IMR-90 (cell line): ENCODE results near the gene PIP5K1A. TPM values are rescaled to one million over a fixed set of nuclear protein-coding genes. Genes with fewer than 3 reads are reported as not detected.

ENCODE experiments used
- ATAC-seq: fragments of 200-7000 bp; cut with Tn5 transposase; 2 replicates; pipeline ENCODE4 v1.9.1; 2020; ENCODE audit warnings: low read depth, mild to moderate bottlenecking, moderate library complexity
- BruUV-seq: library from RNA; stranded (reverse); fragments of 400-500 nt; replicated peaks from 2 replicates; lab custom pipeline; 2021; lab: Mats Ljungman, UMichigan
- CTCF ChIA-PET: fragments of 300-600 bp; formaldehyde crosslinking; extraction: SDS; loops from one replicate; lab custom pipeline; 2021; ENCODE audit warnings: antibody characterized with exemption; lab: Yijun Ruan, JAX
- POLR2A ChIA-PET: fragments of 300-600 bp; sonication (Branson Sonifier 250); formaldehyde crosslinking; loops from one replicate; lab custom pipeline; 2022; ENCODE audit warnings: antibody characterized with exemption; ENCODE audit not compliant: unreplicated experiment; lab: Charles Lee
- DNase-seq: peaks from one replicate; pipeline ENCODE4 v3.0.0; 2013
- H2AFZ ChIP-seq: replicated peaks from 2 replicates; pipeline ENCODE3; 2013; ENCODE audit warnings: low read length, mild to moderate bottlenecking; ENCODE audit not compliant: poor library complexity
- H2AK5ac ChIP-seq: 2 replicates; pipeline ENCODE4 v1.6.1; 2013; ENCODE audit warnings: low read depth, low read length, inconsistent platforms
- H2AK9ac ChIP-seq: replicated peaks from 2 replicates; pipeline ENCODE3; 2013; ENCODE audit warnings: mild to moderate bottlenecking, low read depth, low read length, moderate library complexity; ENCODE audit not compliant: poor library complexity
- H2BK120ac ChIP-seq: 2 replicates; pipeline ENCODE4 v1.6.1; 2013; ENCODE audit warnings: low read depth, low read length, inconsistent platforms
- H2BK15ac ChIP-seq: 3 replicates; pipeline ENCODE4 v1.6.1; 2013; ENCODE audit warnings: low read depth, low read length, inconsistent platforms
- H2BK20ac ChIP-seq: 2 replicates; pipeline ENCODE4 v1.6.1; 2013; ENCODE audit warnings: low read depth, mild to moderate bottlenecking, inconsistent platforms, low read length, moderate library complexity
- H2BK5ac ChIP-seq: 2 replicates; pipeline ENCODE4 v1.6.1; 2013; ENCODE audit warnings: mild to moderate bottlenecking, low read depth, low read length, inconsistent platforms; ENCODE audit not compliant: poor library complexity, severe bottlenecking
- H3K14ac ChIP-seq: replicated peaks from 2 replicates; pipeline ENCODE4 v1.6.1; 2013; ENCODE audit warnings: low read depth, low read length, inconsistent platforms
- H3K18ac ChIP-seq: 2 replicates; pipeline ENCODE4 v1.6.1; 2013; ENCODE audit warnings: low read depth, low read length, control low read depth
- H3K23ac ChIP-seq: 2 replicates; pipeline ENCODE4 v1.6.1; 2013; ENCODE audit warnings: low read depth, low read length, inconsistent platforms
- H3K27ac ChIP-seq: 2 replicates; pipeline ENCODE4 v1.5.1; 2013; ENCODE audit warnings: mild to moderate bottlenecking, control low read depth, low read length; ENCODE audit not compliant: insufficient read depth
- H3K27me3 ChIP-seq: 2 replicates; pipeline ENCODE4 v1.6.1; 2013; ENCODE audit warnings: low read length; ENCODE audit not compliant: control insufficient read depth, insufficient read depth
- H3K36me3 ChIP-seq: 2 replicates; pipeline ENCODE4 v1.6.1; 2013; ENCODE audit warnings: low read length, mixed read lengths; ENCODE audit not compliant: control insufficient read depth, insufficient read depth
- H3K4ac ChIP-seq: 2 replicates; pipeline ENCODE4 v1.6.1; 2013; ENCODE audit warnings: low read depth, low read length, inconsistent platforms
- H3K4me1 ChIP-seq: 2 replicates; pipeline ENCODE4 v1.6.1; 2013; ENCODE audit warnings: low read length, mixed read lengths; ENCODE audit not compliant: control insufficient read depth, insufficient read depth
- H3K4me2 ChIP-seq: 2 replicates; pipeline ENCODE4 v1.6.1; 2013; ENCODE audit warnings: low read depth, mild to moderate bottlenecking, control low read depth, low read length, moderate library complexity
- H3K4me3 ChIP-seq: 2 replicates; pipeline ENCODE4 v1.5.1; 2013; ENCODE audit warnings: low read depth, mild to moderate bottlenecking, control low read depth, low read length, moderate library complexity; ENCODE audit not compliant: insufficient read depth
- H3K56ac ChIP-seq: 2 replicates; pipeline ENCODE4 v1.6.1; 2013; ENCODE audit warnings: low read length, inconsistent platforms; ENCODE audit not compliant: insufficient read depth; ENCODE audit errors: extremely low read depth
- H3K79me1 ChIP-seq, 2 experiments: 2 replicates each; pipeline ENCODE4 v1.6.1; 2013; ENCODE audit warnings: low read length in 2 of 2, inconsistent platforms in 1 of 2, low read depth in 1 of 2
- H3K9ac ChIP-seq: 2 replicates; pipeline ENCODE4 v1.6.1; 2013; ENCODE audit warnings: low read depth, low read length, control low read depth
- H3K9me1 ChIP-seq: 2 replicates; pipeline ENCODE4 v1.6.1; 2013; ENCODE audit warnings: low read length, inconsistent platforms; ENCODE audit not compliant: insufficient read depth
- H3K9me3 ChIP-seq: 2 replicates; pipeline ENCODE4 v1.6.1; 2013; ENCODE audit warnings: low read length; ENCODE audit not compliant: control insufficient read depth, insufficient read depth
- H4K20me1 ChIP-seq: 2 replicates; pipeline ENCODE4 v1.6.1; 2013; ENCODE audit warnings: low read length, inconsistent platforms; ENCODE audit not compliant: insufficient read depth
- H4K5ac ChIP-seq: 2 replicates; pipeline ENCODE4 v1.6.1; 2013; ENCODE audit warnings: mild to moderate bottlenecking, low read depth, low read length, control low read depth
- H4K8ac ChIP-seq, 2 experiments: 2 replicates each; pipeline ENCODE4 v1.6.1; 2013; ENCODE audit warnings: low read depth in 2 of 2, low read length in 2 of 2, control low read depth in 1 of 2, inconsistent platforms in 1 of 2
- H4K91ac ChIP-seq: 2 replicates; pipeline ENCODE4 v1.6.1; 2013; ENCODE audit warnings: low read depth, low read length, inconsistent platforms; ENCODE audit not compliant: insufficient read depth
- BHLHE40 ChIP-seq: fragments of 150-350 bp; IDR thresholded peaks from 2 replicates; pipeline ENCODE4 v1.6.1; 2016; ENCODE audit warnings: mild to moderate bottlenecking, low read depth, low read length
- CEBPB ChIP-seq: IDR thresholded peaks from 2 replicates; pipeline ENCODE4 v1.6.1; 2012; ENCODE audit warnings: low read depth, low read length, improper control_type of control experiment
- CHD1 ChIP-seq: IDR thresholded peaks from 2 replicates; pipeline ENCODE4 v1.6.1; 2012; ENCODE audit warnings: low read depth, low read length, improper control_type of control experiment
- MXI1 ChIP-seq: IDR thresholded peaks from 2 replicates; pipeline ENCODE4 v1.6.1; 2012; ENCODE audit warnings: low read depth, mild to moderate bottlenecking, low read length, moderate library complexity, borderline replicate concordance
- NFE2L2 ChIP-seq: fragments of 150-350 bp; IDR thresholded peaks from 2 replicates; pipeline ENCODE4 v1.6.1; 2016; ENCODE audit warnings: low read depth, mild to moderate bottlenecking, low read length
- RAD21 ChIP-seq: IDR thresholded peaks from 2 replicates; pipeline ENCODE4 v1.6.1; 2012; ENCODE audit warnings: low read length, improper control_type of control experiment
- RFX5 ChIP-seq: IDR thresholded peaks from 2 replicates; pipeline ENCODE4 v1.8.0; 2012; ENCODE audit warnings: low read depth, mild to moderate bottlenecking, low read length, moderate library complexity
- WGBS, 2 experiments: methylation state at CpG; one replicate each; pipeline versions ENCODE4 v1.1.5 to v1.1.7; 2013; ENCODE audit warnings: missing lambda C conversion rate in 2 of 2; ENCODE audit not compliant: insufficient read length in 1 of 2; ENCODE audit errors: extremely low coverage in 2 of 2; 5-methylcytosine and 5-hydroxymethylcytosine counted together
- dilution Hi-C: fragments of 300-500 bp; cut with HindIII; formaldehyde crosslinking; loops from one replicate; pipeline ENCODE4 v1.14.3; 2018; ENCODE audit warnings: low sequenced_read_pairs; ENCODE audit not compliant: unreplicated experiment
- in situ Hi-C: fragments of 300-500 bp; cut with MboI; formaldehyde crosslinking; loops from 3 replicates; pipeline ENCODE4 v1.14.3; 2019; ENCODE audit warnings: low sequenced_read_pairs, inconsistent platforms, mixed read lengths
- intact Hi-C: fragments of 100-400 bp; cut with micrococcal nuclease; formaldehyde crosslinking; loops from 2 replicates; pipeline ENCODE4 v1.10.0; 2022
- polyA plus RNA-seq, 3 experiments: library from polyadenylated mRNA; depleted of rRNA; stranded (reverse); fragments of >200 nt; gene quantifications; 2 replicates each; pipeline ENCODE4 v1.2.3, GENCODE V29; 2012; ENCODE audit warnings: low replicate concordance in 1 of 3
- total RNA-seq: library from RNA; depleted of rRNA; stranded (reverse); fragments of >200 nt; gene quantifications from 2 replicates; pipeline ENCODE4 v1.2.3, GENCODE V29; 2012
- TF ChIP-seq, protein P1 (sequence below): conservative IDR thresholded peaks from 2 replicates; pipeline ENCODE4 v1.5.1; 2012; ENCODE audit warnings: mild to moderate bottlenecking, low read depth, low read length, improper control_type of control experiment

The PIP5K1A gene
- total and polyA plus RNA-seq, 2 of the 4 experiments (the other 2 are of a cell fraction), result 59.1 to 105 TPM

DNA sequence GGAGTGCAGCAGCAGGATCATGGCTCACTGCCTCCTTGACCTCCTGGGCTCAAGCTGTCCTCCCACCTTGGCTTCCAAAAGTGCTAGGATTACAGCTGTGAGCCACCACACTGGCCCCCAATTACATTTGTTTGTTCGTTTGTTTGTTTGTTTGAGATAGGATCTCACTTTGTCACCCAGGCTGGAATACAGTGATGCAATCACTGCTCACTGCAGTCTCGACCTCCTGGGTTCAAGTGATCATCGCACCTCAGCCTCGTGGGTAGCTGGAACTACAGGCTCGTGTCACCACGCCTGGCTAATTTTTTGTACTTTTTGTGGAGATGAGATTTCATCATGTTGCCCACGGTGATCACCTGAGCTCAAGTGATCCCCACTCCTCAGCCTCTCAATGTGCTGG lies 6.3 kb upstream of the PIP5K1A start:
- Histone ChIP-seq H2BK15ac (no peak overlapping the region), H2AFZ (no peak overlapping the region), H3K27me3 (no peaks in the 10 kb centered on the region), H3K14ac (no peak overlapping the region), H3K9me3 (no peaks in the 10 kb centered on the region), H3K4me1 (no peaks in the 10 kb centered on the region; the same call in 1 of the 2 replicates), H3K27ac (no peak overlapping the region), H2AK9ac (no peak overlapping the region), H3K23ac (no peak overlapping the region), H3K4me3 (no peak overlapping the region), H3K9ac (no peak overlapping the region), H3K4ac (no peak overlapping the region), H2AK5ac (no peak overlapping the region), H4K91ac (no peak overlapping the region), H3K9me1 (peaks cover 8% of the 10 kb centered on the region; the same call in 1 of the 2 replicates), H3K36me3 (no peaks in the 10 kb centered on the region), H2BK120ac (no peak overlapping the region), H3K18ac (no peak overlapping the region), H3K79me1 (peaks cover 12 to 29% of the 10 kb centered on the region in 2 experiments), H4K20me1 (no peaks in the 10 kb centered on the region), H3K4me2 (no peak overlapping the region), H4K8ac (no peak overlapping the region), H2BK5ac (no peak overlapping the region), H4K5ac (no peak overlapping the region), H3K56ac (no peak overlapping the region), H2BK20ac (no peak overlapping the region)
- no TSS peak for BruUV-seq
- no peak for TF ChIP-seq BHLHE40
- no peak for TF ChIP-seq RAD21
- no peak for TF ChIP-seq RFX5
- TF ChIP-seq CHD1, result no peak
- TF ChIP-seq NFE2L2, result no peak
- TF ChIP-seq, protein P1, sequence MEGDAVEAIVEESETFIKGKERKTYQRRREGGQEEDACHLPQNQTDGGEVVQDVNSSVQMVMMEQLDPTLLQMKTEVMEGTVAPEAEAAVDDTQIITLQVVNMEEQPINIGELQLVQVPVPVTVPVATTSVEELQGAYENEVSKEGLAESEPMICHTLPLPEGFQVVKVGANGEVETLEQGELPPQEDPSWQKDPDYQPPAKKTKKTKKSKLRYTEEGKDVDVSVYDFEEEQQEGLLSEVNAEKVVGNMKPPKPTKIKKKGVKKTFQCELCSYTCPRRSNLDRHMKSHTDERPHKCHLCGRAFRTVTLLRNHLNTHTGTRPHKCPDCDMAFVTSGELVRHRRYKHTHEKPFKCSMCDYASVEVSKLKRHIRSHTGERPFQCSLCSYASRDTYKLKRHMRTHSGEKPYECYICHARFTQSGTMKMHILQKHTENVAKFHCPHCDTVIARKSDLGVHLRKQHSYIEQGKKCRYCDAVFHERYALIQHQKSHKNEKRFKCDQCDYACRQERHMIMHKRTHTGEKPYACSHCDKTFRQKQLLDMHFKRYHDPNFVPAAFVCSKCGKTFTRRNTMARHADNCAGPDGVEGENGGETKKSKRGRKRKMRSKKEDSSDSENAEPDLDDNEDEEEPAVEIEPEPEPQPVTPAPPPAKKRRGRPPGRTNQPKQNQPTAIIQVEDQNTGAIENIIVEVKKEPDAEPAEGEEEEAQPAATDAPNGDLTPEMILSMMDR, result no peak
- TF ChIP-seq CEBPB, result peak; percentile 32; the same call in 1 of the 2 replicates
- TF ChIP-seq MXI1, result no peak
- DNase-seq, result no peak
- dilution Hi-C loops (no loop called here), intact Hi-C loops (no loop called here), in situ Hi-C loops (loop anchor here (10.0 kb wide), 1 partner anchor 213 kb away; no protein-coding TSS in a partner anchor)
- WGBS, 2 experiments, result no CpG with 5 or more reads among the region's 7 CpGs
- POLR2A ChIA-PET, result no interaction called here
- CTCF ChIA-PET, result no interaction called here
- no peak for ATAC-seq
